HG02973 (cell line): ENCODE results near the gene SCYGR3.

Experiments used
- ATAC-seq: cut with Tn5 transposase; IDR thresholded peaks from one replicate; pipeline ENCODE4 v1.9.1; 2021; ENCODE audit warnings: moderate library complexity; ENCODE audit not compliant: unreplicated experiment

The SCYGR3 gene

GRCh38 chr2:227566012-227566411 lies 48.6 kb downstream of the SCYGR3 start:
- ATAC-seq, result no peak

- no peak for ATAC-seq
These were observed 49.6 kb downstream of the SCYGR3 start for GRCh38 chr2:227565080-227565479.
